Esophagus muscularis mucosa (tissue), 3 donors: ENCODE data around the gene PTPRK.

ENCODE experiments used
- EP300 ChIP-seq: sonication (generic); formaldehyde crosslinking; IDR thresholded peaks from one replicate; pipeline ENCODE4 v1.6.1; 2017; ENCODE audit warnings: antibody characterized with exemption
- POLR2AphosphoS5 ChIP-seq, 2 donors: sonication (generic); formaldehyde crosslinking; IDR thresholded peaks; one replicate each; pipeline ENCODE4 v1.6.1; 2017; ENCODE audit warnings: antibody characterized with exemption in 2 of 2

DNA sequence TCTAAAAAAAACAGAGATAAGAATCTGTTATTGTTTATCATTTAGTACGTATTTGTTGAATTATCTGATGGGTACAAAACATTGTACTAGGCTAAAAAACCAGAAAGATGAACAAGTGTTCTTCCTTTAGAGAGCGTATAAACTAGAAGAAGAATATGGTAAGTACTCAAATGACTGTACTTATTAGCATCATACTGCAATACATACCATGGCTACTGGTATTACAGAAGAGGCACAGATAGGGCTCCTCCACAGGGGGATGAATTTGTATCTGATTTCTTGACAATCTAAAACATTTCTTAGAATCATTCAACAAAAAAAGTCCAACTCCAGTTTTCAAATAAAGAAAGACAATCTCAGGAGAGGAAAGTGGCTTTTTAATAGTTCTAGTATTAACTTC lies 501.6 kb downstream of the PTPRK start:
- no peak for TF ChIP-seq POLR2AphosphoS5 (IDR thresholded peaks at IDR 0.05)
- no peak for TF ChIP-seq EP300
